Panc1 (cell line): ENCODE results near the gene ADGRD1.

Source experiments
- POLR2AphosphoS5 ChIP-seq: IDR thresholded peaks from 2 replicates; pipeline ENCODE4 v1.6.1; 2012; ENCODE audit warnings: mild to moderate bottlenecking, low read depth, low read length, moderate library complexity
- SIN3A ChIP-seq: IDR thresholded peaks from 2 replicates; pipeline ENCODE4 v1.6.1; 2012; ENCODE audit warnings: low read depth, mild to moderate bottlenecking, low read length, moderate library complexity, borderline replicate concordance; ENCODE audit not compliant: insufficient read depth
- TCF7L2 ChIP-seq: IDR thresholded peaks from 2 replicates; pipeline ENCODE4 v1.6.1; 2011; ENCODE audit warnings: mild to moderate bottlenecking, low read depth, low read length, inconsistent platforms
- TF ChIP-seq, protein P1 (sequence below): fragments of 450-650 bp; IDR thresholded peaks from 2 replicates; pipeline ENCODE4 v1.5.1; 2017; ENCODE audit warnings: mild to moderate bottlenecking
- TF ChIP-seq, protein P2 (sequence below), 2 experiments: IDR thresholded peaks; 2 replicates each; pipeline ENCODE4 v1.6.1; 2011 to 2012; ENCODE audit warnings: low read depth in 2 of 2, control low read depth in 1 of 2, low read length in 1 of 2, mild to moderate bottlenecking in 1 of 2, moderate library complexity in 1 of 2; ENCODE audit not compliant: insufficient read depth in 1 of 2

DNA sequence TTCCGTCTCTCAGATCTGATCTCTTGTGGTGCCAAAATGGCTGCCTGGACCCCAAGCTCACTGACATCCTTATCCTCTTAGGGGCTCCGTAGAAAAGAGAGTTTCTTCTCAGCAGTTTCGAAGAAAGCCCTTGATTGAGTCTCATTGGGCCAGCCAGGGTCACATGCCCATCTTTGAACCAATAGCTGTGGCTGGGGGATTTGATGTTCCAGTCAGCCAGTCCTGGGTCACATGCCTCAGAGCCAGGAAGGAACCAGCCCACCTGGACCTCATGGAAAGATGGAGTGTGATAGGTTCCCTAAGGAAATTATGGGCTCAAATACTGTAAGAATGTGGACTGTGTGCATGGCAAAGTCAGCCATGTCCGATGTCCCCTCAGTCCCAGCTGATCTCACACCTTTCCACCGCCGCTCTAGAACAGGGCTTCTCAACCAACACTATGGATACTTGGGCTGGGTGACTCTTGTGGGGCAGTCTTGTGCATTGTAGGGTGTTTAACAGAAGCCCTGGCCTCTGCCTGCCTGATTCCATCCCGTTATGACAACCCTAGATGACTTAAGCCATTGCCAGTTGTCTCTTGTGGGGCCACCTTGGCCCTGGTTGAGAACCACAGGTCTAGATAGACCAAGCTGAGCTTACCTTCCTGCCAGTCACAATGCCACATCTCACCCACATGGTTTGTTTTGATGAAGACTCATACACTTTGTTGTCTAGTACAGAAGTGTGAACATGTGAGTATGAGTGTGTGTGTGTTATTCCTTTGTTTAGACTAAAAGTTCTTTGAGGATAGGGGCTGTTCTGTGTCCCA lies 163.9 kb downstream of the ADGRD1 start:
- TF ChIP-seq, protein P1, sequence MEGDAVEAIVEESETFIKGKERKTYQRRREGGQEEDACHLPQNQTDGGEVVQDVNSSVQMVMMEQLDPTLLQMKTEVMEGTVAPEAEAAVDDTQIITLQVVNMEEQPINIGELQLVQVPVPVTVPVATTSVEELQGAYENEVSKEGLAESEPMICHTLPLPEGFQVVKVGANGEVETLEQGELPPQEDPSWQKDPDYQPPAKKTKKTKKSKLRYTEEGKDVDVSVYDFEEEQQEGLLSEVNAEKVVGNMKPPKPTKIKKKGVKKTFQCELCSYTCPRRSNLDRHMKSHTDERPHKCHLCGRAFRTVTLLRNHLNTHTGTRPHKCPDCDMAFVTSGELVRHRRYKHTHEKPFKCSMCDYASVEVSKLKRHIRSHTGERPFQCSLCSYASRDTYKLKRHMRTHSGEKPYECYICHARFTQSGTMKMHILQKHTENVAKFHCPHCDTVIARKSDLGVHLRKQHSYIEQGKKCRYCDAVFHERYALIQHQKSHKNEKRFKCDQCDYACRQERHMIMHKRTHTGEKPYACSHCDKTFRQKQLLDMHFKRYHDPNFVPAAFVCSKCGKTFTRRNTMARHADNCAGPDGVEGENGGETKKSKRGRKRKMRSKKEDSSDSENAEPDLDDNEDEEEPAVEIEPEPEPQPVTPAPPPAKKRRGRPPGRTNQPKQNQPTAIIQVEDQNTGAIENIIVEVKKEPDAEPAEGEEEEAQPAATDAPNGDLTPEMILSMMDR, result no peak
- TF ChIP-seq, protein P2, sequence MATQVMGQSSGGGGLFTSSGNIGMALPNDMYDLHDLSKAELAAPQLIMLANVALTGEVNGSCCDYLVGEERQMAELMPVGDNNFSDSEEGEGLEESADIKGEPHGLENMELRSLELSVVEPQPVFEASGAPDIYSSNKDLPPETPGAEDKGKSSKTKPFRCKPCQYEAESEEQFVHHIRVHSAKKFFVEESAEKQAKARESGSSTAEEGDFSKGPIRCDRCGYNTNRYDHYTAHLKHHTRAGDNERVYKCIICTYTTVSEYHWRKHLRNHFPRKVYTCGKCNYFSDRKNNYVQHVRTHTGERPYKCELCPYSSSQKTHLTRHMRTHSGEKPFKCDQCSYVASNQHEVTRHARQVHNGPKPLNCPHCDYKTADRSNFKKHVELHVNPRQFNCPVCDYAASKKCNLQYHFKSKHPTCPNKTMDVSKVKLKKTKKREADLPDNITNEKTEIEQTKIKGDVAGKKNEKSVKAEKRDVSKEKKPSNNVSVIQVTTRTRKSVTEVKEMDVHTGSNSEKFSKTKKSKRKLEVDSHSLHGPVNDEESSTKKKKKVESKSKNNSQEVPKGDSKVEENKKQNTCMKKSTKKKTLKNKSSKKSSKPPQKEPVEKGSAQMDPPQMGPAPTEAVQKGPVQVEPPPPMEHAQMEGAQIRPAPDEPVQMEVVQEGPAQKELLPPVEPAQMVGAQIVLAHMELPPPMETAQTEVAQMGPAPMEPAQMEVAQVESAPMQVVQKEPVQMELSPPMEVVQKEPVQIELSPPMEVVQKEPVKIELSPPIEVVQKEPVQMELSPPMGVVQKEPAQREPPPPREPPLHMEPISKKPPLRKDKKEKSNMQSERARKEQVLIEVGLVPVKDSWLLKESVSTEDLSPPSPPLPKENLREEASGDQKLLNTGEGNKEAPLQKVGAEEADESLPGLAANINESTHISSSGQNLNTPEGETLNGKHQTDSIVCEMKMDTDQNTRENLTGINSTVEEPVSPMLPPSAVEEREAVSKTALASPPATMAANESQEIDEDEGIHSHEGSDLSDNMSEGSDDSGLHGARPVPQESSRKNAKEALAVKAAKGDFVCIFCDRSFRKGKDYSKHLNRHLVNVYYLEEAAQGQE (IDR thresholded peaks at IDR 0.05; ENCODE audit: insufficient read depth in 1 of 2, low read depth in 2 of 2, low read length in 1 of 2), result no peak
- TF ChIP-seq SIN3A, result no peak
- no peak for TF ChIP-seq POLR2AphosphoS5
- TF ChIP-seq TCF7L2, result no peak
